GM12878 (cell line): ENCODE results near the gene ERP27. TPM values are rescaled to one million over a fixed set of nuclear protein-coding genes. Genes with fewer than 3 reads are reported as not detected.

ENCODE experiments used
- ATAC-seq: fragments of 200-7000 bp; cut with Tn5 transposase; 3 replicates; pipeline ENCODE4 v1.9.1; 2020; ENCODE audit warnings: mild to moderate bottlenecking, moderate library complexity
- BruUV-seq: library from RNA; stranded (reverse); fragments of 400-500 nt; replicated peaks from 2 replicates; lab custom pipeline; 2021; lab: Mats Ljungman, UMichigan
- CTCF ChIA-PET: fragments of 300-600 bp; sonication (Branson Sonifier 250); formaldehyde crosslinking; extraction: SDS; loops from one replicate; lab custom pipeline; 2021; ENCODE audit warnings: inconsistent platforms; lab: Yijun Ruan, JAX
- POLR2A ChIA-PET: fragments of 350-600 bp; formaldehyde crosslinking; extraction: SDS; loops from one replicate; lab custom pipeline; 2021; ENCODE audit warnings: inconsistent platforms; lab: Charles Lee
- RAD21 ChIA-PET: fragments of 300-600 bp; sonication (Branson Sonifier 250); formaldehyde crosslinking; loops from one replicate; lab custom pipeline; 2023; ENCODE audit warnings: antibody characterized with exemption; ENCODE audit not compliant: unreplicated experiment; lab: Charles Lee
- SMC1A ChIA-PET: fragments of 300-600 bp; sonication (Branson Sonifier 250); formaldehyde crosslinking; loops from one replicate; lab custom pipeline; 2023; ENCODE audit not compliant: unreplicated experiment, uncharacterized antibody; lab: Charles Lee
- DNase-seq: peaks from one replicate; pipeline ENCODE4 v3.0.0-alpha.2; 2011; ENCODE audit warnings: low read depth, low spot score
- FAIRE-seq: peaks from 3 replicates; lab custom pipeline; 2011; peaks lifted over from hg19 to GRCh38; lab: Jason Lieb, UNC
- H2AFZ ChIP-seq: 2 replicates; pipeline ENCODE4 v1.6.0; 2011; ENCODE audit warnings: low read depth, low read length, control low read depth; ENCODE audit not compliant: control insufficient read depth
- H3K27ac ChIP-seq: 2 replicates; pipeline ENCODE4 v1.5.1; 2011; ENCODE audit warnings: control low read depth; ENCODE audit not compliant: control insufficient read depth, insufficient read depth
- H3K27me3 ChIP-seq, 2 experiments: replicated peaks in 1 of 2; 2 replicates each; pipeline versions ENCODE4 v1.6.0 to v1.6.1; 2011; ENCODE audit warnings: low read length in 1 of 2; ENCODE audit not compliant: control insufficient read depth in 2 of 2, insufficient read depth in 2 of 2
- H3K36me3 ChIP-seq, 2 experiments: 2 replicates each; pipeline ENCODE4 v1.5.1; 2011; ENCODE audit warnings: low read length in 1 of 2; ENCODE audit not compliant: control insufficient read depth in 2 of 2, insufficient read depth in 2 of 2
- H3K4me1 ChIP-seq: 2 replicates; pipeline ENCODE4 v1.6.1; 2011; ENCODE audit warnings: mild to moderate bottlenecking, low read length, moderate library complexity, mixed read lengths; ENCODE audit not compliant: control insufficient read depth, insufficient read depth
- H3K4me2 ChIP-seq: 2 replicates; pipeline ENCODE4 v1.6.0; 2011; ENCODE audit warnings: control low read depth; ENCODE audit not compliant: control insufficient read depth, insufficient read depth
- H3K4me3 ChIP-seq: fragments of 200-600 bp; sonication (generic); 2 replicates; pipeline ENCODE4 v1.5.1; 2016
- H3K79me2 ChIP-seq: 2 replicates; pipeline ENCODE4 v1.6.0; 2011; ENCODE audit warnings: low read length; ENCODE audit not compliant: control insufficient read depth, insufficient read depth
- H3K9ac ChIP-seq: 2 replicates; pipeline ENCODE4 v1.8.0; 2011; ENCODE audit warnings: low read length, control low read depth, mixed read lengths; ENCODE audit not compliant: control insufficient read depth, insufficient read depth
- H3K9me3 ChIP-seq: replicated peaks from 3 replicates; pipeline ENCODE4 v1.5.1; 2011; ENCODE audit warnings: mild to moderate bottlenecking, low read length; ENCODE audit not compliant: control insufficient read depth, insufficient read depth
- H4K20me1 ChIP-seq: 2 replicates; pipeline ENCODE4 v1.6.0; 2011; ENCODE audit not compliant: control insufficient read depth, insufficient read depth
- HDAC6 ChIP-seq: fragments of 200-600 bp; sonication (generic); IDR thresholded peaks from one replicate; pipeline ENCODE4 v1.8.0; 2017; ENCODE audit warnings: antibody characterized with exemption; ENCODE audit not compliant: unreplicated experiment
- HDGF ChIP-seq: fragments of 450-650 bp; IDR thresholded peaks from 2 replicates; pipeline ENCODE4 v1.6.1; 2016; ENCODE audit warnings: antibody characterized with exemption
- MXI1 ChIP-seq: fragments of 150-350 bp; IDR thresholded peaks from 2 replicates; pipeline ENCODE4 v1.6.1; 2011; ENCODE audit warnings: low read depth, mild to moderate bottlenecking, inconsistent platforms, low read length, improper control_type of control experiment
- NFIC ChIP-seq: IDR thresholded peaks from 2 replicates; pipeline ENCODE4 v1.6.1; 2012; ENCODE audit warnings: low read depth, mild to moderate bottlenecking, inconsistent platforms, low read length, moderate library complexity
- RBBP5 ChIP-seq: fragments of 200-600 bp; sonication (generic); conservative IDR thresholded peaks from 2 replicates; pipeline ENCODE4 v1.6.1; 2016
- RUNX3 ChIP-seq: IDR thresholded peaks from 2 replicates; pipeline ENCODE4 v1.6.1; 2012; ENCODE audit warnings: low read length, inconsistent platforms
- STAT1 ChIP-seq: fragments of 450-650 bp; conservative IDR thresholded peaks from 2 replicates; pipeline ENCODE4 v1.6.1; 2014; ENCODE audit warnings: antibody characterized with exemption, mild to moderate bottlenecking
- SUPT20H ChIP-seq: IDR thresholded peaks from 2 replicates; pipeline ENCODE4 v1.6.1; 2011; ENCODE audit warnings: low read depth, mild to moderate bottlenecking, low read length, moderate library complexity, borderline replicate concordance; ENCODE audit not compliant: control insufficient read depth
- WGBS: methylation state at CpG from one replicate; pipeline ENCODE4 v1.1.6; 2016; ENCODE audit warnings: low lambda C conversion rate; ENCODE audit not compliant: insufficient replicate concordance, insufficient coverage; ENCODE audit errors: missing lambda C conversion rate; 5-methylcytosine and 5-hydroxymethylcytosine counted together
- in situ Hi-C: fragments of 300-500 bp; cut with MboI; formaldehyde crosslinking; loops from 9 replicates; pipeline ENCODE4 v1.14.3; 2018; ENCODE audit warnings: mixed read lengths
- intact Hi-C: fragments of 100-400 bp; cut with micrococcal nuclease; formaldehyde crosslinking; loops from one replicate; pipeline ENCODE4 v1.14.2; 2022; ENCODE audit not compliant: unreplicated experiment
- polyA plus RNA-seq, 11 experiments: library from polyadenylated mRNA; depleted of rRNA in 4 of 11; unstranded in 6 of 11; stranded (reverse) in 5 of 11; fragments of >200 nt; fragmentation: Nextera tagmentation in 4 of 11; fragmentation: Illumina TruSeq in 1 of 11; extraction: Ambion mirVana in 4 of 11; extraction: Trizol in 1 of 11; gene quantifications; 1 replicate in 1 of 11; 2 replicates in 10 of 11; pipeline versions ENCODE4 v1.2.1 to v1.2.3, GENCODE V29; 2011 to 2016; ENCODE audit warnings: inconsistent platforms in 2 of 11, missing spikeins in 2 of 11, low read depth in 1 of 11
- total RNA-seq, 4 experiments: library from RNA; depleted of rRNA in 3 of 4; stranded (reverse); fragments of >200 nt in 3 of 4; fragmentation: Illumina TruSeq in 1 of 4; extraction: Trizol in 1 of 4; gene quantifications; 2 replicates each; pipeline versions ENCODE4 v1.2.1 to v1.2.3, GENCODE V29; 2013 to 2021
- TF ChIP-seq, protein P1 (sequence below): fragments of 450-650 bp; IDR thresholded peaks from 2 replicates; pipeline ENCODE4 v1.6.1; 2016; ENCODE audit warnings: mild to moderate bottlenecking
- TF ChIP-seq, protein P2 (sequence below): fragments of 450-650 bp; IDR thresholded peaks from 2 replicates; pipeline ENCODE4 v1.6.1; 2017; ENCODE audit warnings: borderline replicate concordance

Gene ERP27
- total and polyA plus RNA-seq, 10 of the 15 experiments (the other 5 are each of a cell fraction or from before 2014, with no cell fraction given): 0.91 to 2.4 (median 1.4) TPM

DNA sequence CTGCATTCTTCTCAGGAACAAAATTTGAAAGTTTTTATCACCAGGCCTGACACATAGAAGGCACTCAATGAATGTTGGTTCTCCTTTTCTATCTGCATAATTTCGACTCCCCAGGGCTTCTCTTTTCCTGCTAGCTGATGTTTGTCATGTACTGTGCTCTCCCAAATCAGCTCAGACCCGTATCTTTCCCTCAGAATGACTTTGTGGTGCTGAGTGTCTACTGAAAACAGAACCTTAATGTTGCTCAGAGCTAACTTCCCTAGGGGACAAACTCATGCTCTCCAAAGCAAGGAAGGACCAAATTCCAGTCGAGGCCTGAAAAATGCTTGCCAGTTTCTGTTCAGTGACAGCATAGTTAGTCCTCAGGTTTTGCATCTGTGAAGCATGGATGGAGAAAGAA, 21.1 kb upstream of the ERP27 start:
- ATAC-seq (no peak), DNase-seq (no peak)
- peaks cover 84% of the 10 kb centered on the region for H3K79me2 ChIP-seq
- SMC1A ChIA-PET: interaction anchor here (1.0 to 4.5 kb wide), 10 partner anchors 9 to 155 kb away, joined by 3 to 33 read pairs (median 8); partner anchors contain the start of genes C12orf60 and ERP27
- POLR2A ChIA-PET: interaction anchor here (0.8 to 4.2 kb wide), 5 partner anchors 9 to 565 kb away, joined by 3 to 20 read pairs (median 5); no protein-coding TSS in a partner anchor
- in situ Hi-C loops (loop anchor here (10.0 to 25.0 kb wide), 3 partner anchors 185 to 572 kb away; a partner anchor contains a TSS), intact Hi-C loops (loop anchor here (5.0 to 10.0 kb wide), 3 partner anchors 345 to 825 kb away; partner anchors contain the start of gene EPS8)
- peak overlapping the region; percentile 85 for H3K4me2 ChIP-seq
- H3K27me3 ChIP-seq: no peaks in the 10 kb centered on the region
- H3K27ac ChIP-seq: peak overlapping the region; percentile 94
- RAD21 ChIA-PET: interaction anchor here (0.8 to 4.7 kb wide), 6 partner anchors 7 to 345 kb away, joined by 3 to 25 read pairs (median 4); no protein-coding TSS in a partner anchor
- BruUV-seq: no TSS peak
- H2AFZ ChIP-seq: no peak overlapping the region
- no peaks in the 10 kb centered on the region for H4K20me1 ChIP-seq
- no peaks in the 10 kb centered on the region for H3K36me3 ChIP-seq
- 0% methylated on average over 3 of the region's 3 CpGs for WGBS
- no peak for TF ChIP-seq RUNX3
- TF ChIP-seq MXI1: peak; percentile 8; the same call in 1 of the 2 replicates
- TF ChIP-seq, all 136 proteins: peak for 1
- Histone ChIP-seq H3K9me3 (no peaks in the 10 kb centered on the region), H3K4me1 (peaks cover 10% of the 10 kb centered on the region), H3K9ac (peak overlapping the region; percentile 97), H3K4me3 (peak overlapping the region; percentile 80)
- CTCF ChIA-PET: interaction anchor here (0.8 to 4.6 kb wide), 10 partner anchors 9 to 190 kb away, joined by 3 to 15 read pairs (median 4); partner anchors contain the start of gene ERP27
- FAIRE-seq: no peak

DNA sequence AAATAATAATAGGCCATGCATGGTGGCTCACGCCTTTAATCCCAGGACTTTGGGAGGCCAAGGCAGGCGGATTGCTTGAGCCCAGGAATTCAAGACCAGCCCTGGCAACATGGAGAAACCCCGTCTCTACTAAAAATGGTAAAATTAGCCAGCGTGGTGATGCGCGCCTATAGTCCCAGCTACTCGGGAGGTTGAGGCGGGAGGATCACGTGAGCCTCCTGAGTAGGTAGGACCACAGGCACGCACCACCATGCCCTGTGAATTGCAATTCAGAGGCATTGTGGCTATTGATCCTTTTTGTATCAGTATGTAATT, 20.7 kb upstream of the ERP27 start:
- Histone ChIP-seq H3K27me3 (no peaks in the 10 kb centered on the region), H3K36me3 (no peaks in the 10 kb centered on the region), H3K9ac (peak overlapping the region; percentile 97), H2AFZ (no peak overlapping the region), H3K4me1 (peaks cover 14% of the 10 kb centered on the region), H3K4me3 (peak overlapping the region; percentile 80), H3K4me2 (peak overlapping the region; percentile 85), H3K79me2 (peaks cover 88% of the 10 kb centered on the region), H4K20me1 (no peaks in the 10 kb centered on the region), H3K27ac (peak overlapping the region; percentile 94), H3K9me3 (no peaks in the 10 kb centered on the region)
- FAIRE-seq (no peak), ATAC-seq (no peak), DNase-seq (no peak)
- CTCF ChIA-PET: interaction anchor here (0.8 to 4.6 kb wide), 11 partner anchors 8 to 235 kb away, joined by 3 to 15 read pairs (median 4); partner anchors contain the start of gene ERP27
- SMC1A ChIA-PET: interaction anchor here (1.0 to 4.5 kb wide), 10 partner anchors 9 to 155 kb away, joined by 3 to 33 read pairs (median 8); partner anchors contain the start of genes C12orf60 and ERP27
- WGBS: under 1% methylated on average over 10 of the region's 10 CpGs
- RAD21 ChIA-PET: interaction anchor here (0.6 to 4.7 kb wide), 6 partner anchors 7 to 537 kb away, joined by 3 to 25 read pairs (median 4); no protein-coding TSS in a partner anchor
- BruUV-seq: no TSS peak
- intact Hi-C loops (loop anchor here (5.0 to 10.0 kb wide), 3 partner anchors 344 to 826 kb away; partner anchors contain the start of gene EPS8), in situ Hi-C loops (loop anchor here (10.0 to 25.0 kb wide), 3 partner anchors 184 to 572 kb away; a partner anchor contains a TSS)
- POLR2A ChIA-PET: interaction anchor here (0.8 to 4.2 kb wide), 5 partner anchors 8 to 564 kb away, joined by 3 to 20 read pairs (median 5); no protein-coding TSS in a partner anchor
- TF ChIP-seq STAT1: no peak
- no peak for TF ChIP-seq HDAC6
- no peak for TF ChIP-seq RBBP5
- 0 out of 2 replicates have a peak, but pooled peaks have one; percentile 58 for TF ChIP-seq HDGF
- TF ChIP-seq SUPT20H: no peak
- TF ChIP-seq, protein P1, sequence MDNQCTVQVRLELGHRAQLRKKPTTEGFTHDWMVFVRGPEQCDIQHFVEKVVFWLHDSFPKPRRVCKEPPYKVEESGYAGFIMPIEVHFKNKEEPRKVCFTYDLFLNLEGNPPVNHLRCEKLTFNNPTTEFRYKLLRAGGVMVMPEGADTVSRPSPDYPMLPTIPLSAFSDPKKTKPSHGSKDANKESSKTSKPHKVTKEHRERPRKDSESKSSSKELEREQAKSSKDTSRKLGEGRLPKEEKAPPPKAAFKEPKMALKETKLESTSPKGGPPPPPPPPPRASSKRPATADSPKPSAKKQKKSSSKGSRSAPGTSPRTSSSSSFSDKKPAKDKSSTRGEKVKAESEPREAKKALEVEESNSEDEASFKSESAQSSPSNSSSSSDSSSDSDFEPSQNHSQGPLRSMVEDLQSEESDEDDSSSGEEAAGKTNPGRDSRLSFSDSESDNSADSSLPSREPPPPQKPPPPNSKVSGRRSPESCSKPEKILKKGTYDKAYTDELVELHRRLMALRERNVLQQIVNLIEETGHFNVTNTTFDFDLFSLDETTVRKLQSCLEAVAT: peak; percentile 49; the same call in 1 of the 2 replicates
- TF ChIP-seq, protein P2, sequence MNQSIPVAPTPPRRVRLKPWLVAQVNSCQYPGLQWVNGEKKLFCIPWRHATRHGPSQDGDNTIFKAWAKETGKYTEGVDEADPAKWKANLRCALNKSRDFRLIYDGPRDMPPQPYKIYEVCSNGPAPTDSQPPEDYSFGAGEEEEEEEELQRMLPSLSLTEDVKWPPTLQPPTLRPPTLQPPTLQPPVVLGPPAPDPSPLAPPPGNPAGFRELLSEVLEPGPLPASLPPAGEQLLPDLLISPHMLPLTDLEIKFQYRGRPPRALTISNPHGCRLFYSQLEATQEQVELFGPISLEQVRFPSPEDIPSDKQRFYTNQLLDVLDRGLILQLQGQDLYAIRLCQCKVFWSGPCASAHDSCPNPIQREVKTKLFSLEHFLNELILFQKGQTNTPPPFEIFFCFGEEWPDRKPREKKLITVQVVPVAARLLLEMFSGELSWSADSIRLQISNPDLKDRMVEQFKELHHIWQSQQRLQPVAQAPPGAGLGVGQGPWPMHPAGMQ: no peak
- no peak for TF ChIP-seq NFIC
